RWPE2 (cell line): ENCODE data around the gene RFC2.
"Not testable (repeated sequence)": the region's sequence is repeated elsewhere in the genome, so short reads cannot be mapped to it uniquely, and the experiment has no call there.

Experiments
- ATAC-seq: fragments of 200-7000 bp; cut with Tn5 transposase; 3 replicates; pipeline ENCODE4 v1.9.1; 2021; ENCODE audit warnings: low read depth
- DNase-seq: peaks from one replicate; pipeline ENCODE4 v3.0.0-alpha.2; 2020; ENCODE audit warnings: low spot score
- H3K27ac ChIP-seq: fragments of 450-650 bp; 2 replicates; pipeline ENCODE4 v1.5.1; 2017; ENCODE audit warnings: mild to moderate bottlenecking; ENCODE audit not compliant: poor library complexity, severe bottlenecking
- H3K27me3 ChIP-seq: fragments of 250-450 bp; sonication (Bioruptor Pico); 2 replicates; pipeline ENCODE4 v1.5.1; 2021; ENCODE audit warnings: mild to moderate bottlenecking, moderate library complexity; ENCODE audit not compliant: insufficient read depth, poor library complexity, severe bottlenecking
- H3K36me3 ChIP-seq: fragments of 250-450 bp; sonication (Bioruptor Pico); 2 replicates; pipeline ENCODE4 v1.5.1; 2020; ENCODE audit warnings: low read depth, mild to moderate bottlenecking, moderate library complexity
- H3K4me1 ChIP-seq: fragments of 250-450 bp; sonication (Bioruptor Pico); 2 replicates; pipeline ENCODE4 v1.5.1; 2021; ENCODE audit warnings: mild to moderate bottlenecking, moderate library complexity; ENCODE audit not compliant: insufficient read depth, poor library complexity, severe bottlenecking
- H3K4me3 ChIP-seq: fragments of 250-450 bp; sonication (Bioruptor Pico); 2 replicates; pipeline ENCODE4 v1.5.1; 2021; ENCODE audit warnings: mild to moderate bottlenecking, moderate library complexity; ENCODE audit not compliant: severe bottlenecking
- H3K9me3 ChIP-seq: fragments of 250-450 bp; sonication (Bioruptor Pico); 2 replicates; pipeline ENCODE4 v1.5.1; 2021; ENCODE audit warnings: mild to moderate bottlenecking, moderate library complexity; ENCODE audit not compliant: severe bottlenecking
- TF ChIP-seq, protein P1 (sequence below): fragments of 450-650 bp; IDR thresholded peaks from one replicate; pipeline ENCODE4 v1.5.1; 2017; ENCODE audit warnings: mild to moderate bottlenecking, moderate library complexity; ENCODE audit not compliant: poor library complexity, severe bottlenecking

Gene RFC2

DNA sequence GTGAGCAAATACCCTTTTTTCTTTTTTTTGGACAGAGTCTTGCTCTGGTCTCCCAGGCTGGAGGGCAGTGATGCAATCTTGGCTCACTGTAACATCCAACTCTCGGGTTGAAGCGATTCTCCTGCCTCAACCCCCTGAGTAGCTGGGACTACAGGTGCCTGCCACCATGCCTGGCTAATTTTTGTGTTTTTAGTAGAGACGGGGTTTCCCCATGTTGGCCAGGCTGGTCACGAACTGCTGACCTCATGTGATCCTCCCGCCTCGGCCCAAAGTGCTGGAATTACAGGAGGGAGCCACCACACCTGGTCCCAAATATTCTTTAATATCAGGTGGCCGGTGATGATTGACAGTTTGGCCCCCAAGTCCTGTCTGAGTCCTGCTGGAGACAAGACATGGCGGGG, 37.8 kb downstream of the RFC2 start:
- no peak for ATAC-seq
- Histone ChIP-seq H3K9me3 (no peaks in the 10 kb centered on the region), H3K4me1 (peaks cover under 1% of the 10 kb centered on the region), H3K36me3 (no peaks in the 10 kb centered on the region), H3K27me3 (no peaks in the 10 kb centered on the region), H3K4me3 (no peak overlapping the region), H3K27ac (no peak overlapping the region)
- TF ChIP-seq, protein P1, sequence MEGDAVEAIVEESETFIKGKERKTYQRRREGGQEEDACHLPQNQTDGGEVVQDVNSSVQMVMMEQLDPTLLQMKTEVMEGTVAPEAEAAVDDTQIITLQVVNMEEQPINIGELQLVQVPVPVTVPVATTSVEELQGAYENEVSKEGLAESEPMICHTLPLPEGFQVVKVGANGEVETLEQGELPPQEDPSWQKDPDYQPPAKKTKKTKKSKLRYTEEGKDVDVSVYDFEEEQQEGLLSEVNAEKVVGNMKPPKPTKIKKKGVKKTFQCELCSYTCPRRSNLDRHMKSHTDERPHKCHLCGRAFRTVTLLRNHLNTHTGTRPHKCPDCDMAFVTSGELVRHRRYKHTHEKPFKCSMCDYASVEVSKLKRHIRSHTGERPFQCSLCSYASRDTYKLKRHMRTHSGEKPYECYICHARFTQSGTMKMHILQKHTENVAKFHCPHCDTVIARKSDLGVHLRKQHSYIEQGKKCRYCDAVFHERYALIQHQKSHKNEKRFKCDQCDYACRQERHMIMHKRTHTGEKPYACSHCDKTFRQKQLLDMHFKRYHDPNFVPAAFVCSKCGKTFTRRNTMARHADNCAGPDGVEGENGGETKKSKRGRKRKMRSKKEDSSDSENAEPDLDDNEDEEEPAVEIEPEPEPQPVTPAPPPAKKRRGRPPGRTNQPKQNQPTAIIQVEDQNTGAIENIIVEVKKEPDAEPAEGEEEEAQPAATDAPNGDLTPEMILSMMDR, result no peak
- DNase-seq, result no peak

DNA sequence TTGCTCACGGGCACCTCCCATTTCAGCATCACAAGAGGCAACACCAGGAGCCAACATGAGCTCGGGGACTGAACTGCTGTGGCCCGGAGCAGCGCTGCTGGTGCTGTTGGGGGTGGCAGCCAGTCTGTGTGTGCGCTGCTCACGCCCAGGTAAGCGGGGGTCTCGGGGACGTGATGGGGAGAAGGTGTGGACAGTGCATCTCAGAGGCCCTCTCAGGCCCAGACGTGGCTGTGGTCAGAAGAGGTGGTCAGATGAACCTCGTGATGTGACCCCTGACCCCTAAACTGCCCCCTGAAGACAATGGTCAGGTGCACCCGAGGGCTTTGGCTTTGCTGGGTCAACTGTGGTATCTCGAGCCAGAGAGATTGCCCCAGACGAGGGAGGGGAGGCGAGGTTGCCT, 38.3 kb downstream of the RFC2 start:
- no peak overlapping the region for H3K4me3 ChIP-seq
- no peaks in the 10 kb centered on the region for H3K9me3 ChIP-seq
- no peak overlapping the region for H3K27ac ChIP-seq
- ATAC-seq (no peak), DNase-seq (no peak)
- TF ChIP-seq, protein P1, result no peak
- peaks cover 5% of the 10 kb centered on the region for H3K4me1 ChIP-seq
- H3K36me3 ChIP-seq, result no peaks in the 10 kb centered on the region
- no peaks in the 10 kb centered on the region for H3K27me3 ChIP-seq

DNA sequence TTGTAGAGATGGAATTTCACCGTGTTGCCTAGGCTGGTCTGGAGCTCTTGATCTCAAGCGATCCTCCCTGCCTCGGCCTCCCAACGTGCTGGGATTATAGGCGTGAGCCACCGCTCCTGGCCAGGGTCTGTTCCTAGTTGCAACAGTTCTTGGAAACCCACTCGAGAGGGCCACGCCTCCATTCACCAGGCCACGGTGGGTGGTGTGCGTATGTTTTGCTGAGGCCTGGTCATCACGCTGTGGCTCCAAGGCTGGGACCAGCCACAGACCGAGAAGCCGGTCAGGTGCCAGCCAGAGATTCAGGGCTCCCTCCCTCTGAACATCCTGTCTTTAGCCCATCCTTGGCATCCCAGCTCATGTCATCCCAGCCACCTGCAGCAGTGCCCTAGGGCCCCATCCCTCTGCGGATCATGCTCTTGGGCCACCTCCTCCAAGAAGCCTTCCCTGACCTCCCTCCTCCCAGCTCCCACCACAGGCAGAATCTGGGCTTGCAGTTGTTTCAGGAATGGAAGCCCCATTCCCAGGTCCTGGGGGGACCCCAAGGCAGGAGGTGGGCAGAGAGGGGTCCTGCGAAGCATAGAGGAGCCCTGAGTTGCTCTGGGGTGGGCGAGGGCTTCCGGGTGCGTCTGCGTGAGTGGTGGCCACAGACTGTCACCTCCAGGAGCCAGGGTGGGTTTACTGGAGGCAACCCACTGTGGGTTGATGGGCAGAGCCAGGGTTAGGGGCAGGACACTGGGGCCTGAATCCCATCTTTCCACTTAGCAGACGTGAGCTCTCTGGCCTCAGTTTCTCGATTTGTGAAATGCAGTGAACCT, 39.2 kb downstream of the RFC2 start:
- ATAC-seq, result no peak
- DNase-seq, result no peak
- TF ChIP-seq, protein P1, result no peak
- H3K36me3 ChIP-seq, result no peaks in the 10 kb centered on the region
- no peaks in the 10 kb centered on the region for H3K27me3 ChIP-seq
- H3K4me1 ChIP-seq, result peaks cover 7% of the 10 kb centered on the region
- H3K27ac ChIP-seq, result no peak overlapping the region
- H3K4me3 ChIP-seq, result no peak overlapping the region
- no peaks in the 10 kb centered on the region for H3K9me3 ChIP-seq

DNA sequence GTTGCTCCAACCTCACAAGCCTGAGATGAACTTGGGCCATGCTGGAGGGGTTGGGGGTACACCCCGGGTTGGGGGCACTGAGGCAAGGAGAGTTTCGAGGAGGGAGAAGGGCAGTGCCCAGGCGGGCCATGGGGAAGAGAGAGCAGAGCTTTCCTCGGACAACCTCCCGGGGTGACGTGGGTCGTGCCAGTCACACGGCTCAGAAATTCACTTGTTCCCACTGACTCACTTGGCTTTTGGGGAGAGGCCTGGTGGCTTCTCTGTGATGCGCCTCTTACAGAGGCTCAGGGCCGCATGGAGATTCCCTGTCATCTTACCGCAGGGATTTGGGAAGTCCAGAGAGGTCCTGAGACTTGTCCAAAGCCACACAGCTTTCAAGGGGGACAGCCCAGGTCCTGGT, 41.5 kb downstream of the RFC2 start:
- Histone ChIP-seq H3K9me3 (no peaks in the 10 kb centered on the region), H3K4me1 (peaks cover 12% of the 10 kb centered on the region), H3K4me3 (no peak overlapping the region), H3K27ac (no peak overlapping the region), H3K27me3 (no peaks in the 10 kb centered on the region), H3K36me3 (no peaks in the 10 kb centered on the region)
- TF ChIP-seq, protein P1, result no peak
- DNase-seq (no peak), ATAC-seq (no peak)

DNA sequence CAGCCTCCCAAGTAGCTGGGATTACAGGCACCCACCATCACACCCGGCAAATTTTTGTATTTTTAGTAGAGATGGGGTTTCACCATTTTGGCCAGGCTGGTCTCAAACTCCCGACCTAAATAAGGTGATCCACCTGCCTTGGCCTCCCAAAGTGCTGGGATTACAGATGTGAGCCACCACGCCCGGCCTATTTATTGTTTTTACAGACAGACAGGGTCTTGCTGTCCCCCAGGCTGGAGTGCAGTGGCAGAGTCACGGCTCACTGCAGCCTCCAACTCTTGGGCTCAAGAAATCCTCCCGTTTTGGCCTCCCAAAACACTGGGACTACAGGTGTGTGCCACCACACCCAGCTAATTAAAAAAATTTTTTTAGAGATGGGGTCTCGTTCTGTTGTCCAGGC, 46.0 kb downstream of the RFC2 start:
- DNase-seq, H3K36me3 ChIP-seq, H3K4me3 ChIP-seq, H3K9me3 ChIP-seq, ATAC-seq, H3K27ac ChIP-seq, H3K27me3 ChIP-seq: not testable (repeated sequence)
- peaks cover 12% of the 10 kb centered on the region for H3K4me1 ChIP-seq
